Liver (tissue), 9 donors: ENCODE results near the gene RAB11FIP3. TPM values are rescaled to one million over a fixed set of nuclear protein-coding genes. Genes with fewer than 3 reads are reported as not detected.

Experiments
- DNase-seq: peaks from one replicate; pipeline ENCODE4 v3.0.0-alpha.2; 2017; ENCODE audit warnings: low spot score
- H3K27ac ChIP-seq, 2 donors: one replicate each; pipeline ENCODE4 v1.7.0; 2013; ENCODE audit warnings: inconsistent platforms in 2 of 2, low read length in 2 of 2, control low read depth in 1 of 2, low read depth in 1 of 2, mild to moderate bottlenecking in 1 of 2
- H3K27me3 ChIP-seq, 4 donors: one replicate each; pipeline versions ENCODE4 v1.6.1 to v1.7.0; 2013; ENCODE audit warnings: low read length in 3 of 4, inconsistent platforms in 1 of 4, mild to moderate bottlenecking in 1 of 4, moderate library complexity in 1 of 4; ENCODE audit not compliant: control insufficient read depth in 4 of 4, insufficient read depth in 4 of 4
- H3K36me3 ChIP-seq, 4 donors: one replicate each; pipeline versions ENCODE4 v1.6.1 to v1.7.0; 2013; ENCODE audit warnings: low read length in 3 of 4, mild to moderate bottlenecking in 3 of 4, low read depth in 1 of 4, moderate library complexity in 1 of 4; ENCODE audit not compliant: control insufficient read depth in 4 of 4, insufficient read depth in 3 of 4
- H3K4me1 ChIP-seq, 4 donors: one replicate each; pipeline versions ENCODE4 v1.6.1 to v1.7.0; 2013; ENCODE audit warnings: low read length in 3 of 4, mild to moderate bottlenecking in 3 of 4, moderate library complexity in 1 of 4; ENCODE audit not compliant: control insufficient read depth in 4 of 4, insufficient read depth in 4 of 4
- H3K4me3 ChIP-seq, 3 donors: one replicate each; pipeline versions ENCODE4 v1.6.1 to v1.7.0; 2013; ENCODE audit warnings: low read length in 3 of 3, control low read depth in 1 of 3, low read depth in 1 of 3, mild to moderate bottlenecking in 1 of 3
- H3K9ac ChIP-seq, 2 donors: one replicate each; pipeline ENCODE4 v1.7.0; 2013; ENCODE audit warnings: low read length in 2 of 2, mild to moderate bottlenecking in 2 of 2, moderate library complexity in 2 of 2, control low read depth in 1 of 2, low read depth in 1 of 2
- H3K9me3 ChIP-seq, 4 donors: one replicate each; pipeline versions ENCODE4 v1.6.1 to v1.7.0; 2013; ENCODE audit warnings: low read length in 3 of 4; ENCODE audit not compliant: control insufficient read depth in 4 of 4
- EGR1 ChIP-seq, 2 donors: IDR thresholded peaks; 2 replicates each; pipeline ENCODE4 v1.6.1; 2016 to 2018; ENCODE audit warnings: antibody characterized with exemption in 2 of 2, low read depth in 2 of 2
- FOXA1 ChIP-seq: IDR thresholded peaks from 2 replicates; pipeline ENCODE4 v1.6.1; 2016; ENCODE audit warnings: antibody characterized with exemption
- FOXA2 ChIP-seq: IDR thresholded peaks from 2 replicates; pipeline ENCODE4 v1.6.1; 2016; ENCODE audit warnings: antibody characterized with exemption
- GABPA ChIP-seq, 2 donors: IDR thresholded peaks in 1 of 2; conservative IDR thresholded peaks in 1 of 2; 2 replicates each; pipeline ENCODE4 v1.6.1; 2016; ENCODE audit warnings: antibody characterized with exemption in 2 of 2, mild to moderate bottlenecking in 1 of 2, moderate library complexity in 1 of 2
- HNF4A ChIP-seq, 2 donors: conservative IDR thresholded peaks; 2 replicates each; pipeline ENCODE4 v1.6.1; 2016; ENCODE audit warnings: antibody characterized with exemption in 2 of 2, mild to moderate bottlenecking in 2 of 2
- HNF4G ChIP-seq: IDR thresholded peaks from 2 replicates; pipeline ENCODE4 v1.6.1; 2016; ENCODE audit warnings: antibody characterized with exemption
- JUND ChIP-seq, 2 donors: IDR thresholded peaks; 2 replicates each; pipeline ENCODE4 v1.6.1; 2016; ENCODE audit warnings: antibody characterized with exemption in 2 of 2
- NR2F2 ChIP-seq: IDR thresholded peaks from 2 replicates; pipeline ENCODE4 v1.6.1; 2016; ENCODE audit warnings: antibody characterized with exemption
- RAD21 ChIP-seq, 2 donors: IDR thresholded peaks; 2 replicates each; pipeline ENCODE4 v1.6.1; 2016; ENCODE audit warnings: antibody characterized with exemption in 2 of 2, mild to moderate bottlenecking in 2 of 2
- RXRA ChIP-seq, 2 donors: IDR thresholded peaks; 2 replicates each; pipeline ENCODE4 v1.6.1; 2017 to 2018; ENCODE audit warnings: antibody characterized with exemption in 2 of 2, mild to moderate bottlenecking in 1 of 2
- SP1 ChIP-seq: IDR thresholded peaks from 2 replicates; pipeline ENCODE4 v1.6.1; 2018; ENCODE audit warnings: antibody characterized with exemption, mild to moderate bottlenecking
- TAF1 ChIP-seq: conservative IDR thresholded peaks from 2 replicates; pipeline ENCODE4 v1.6.1; 2016; ENCODE audit warnings: antibody characterized with exemption, mild to moderate bottlenecking
- YY1 ChIP-seq: IDR thresholded peaks from 2 replicates; pipeline ENCODE4 v1.6.1; 2016; ENCODE audit warnings: antibody characterized with exemption, mild to moderate bottlenecking
- WGBS: extraction: QIAGEN DNeasy Blood & Tissue Kit; methylation state at CpG from one replicate; pipeline ENCODE4 v1.1.7; 2013; 5-methylcytosine and 5-hydroxymethylcytosine counted together
- polyA plus RNA-seq, 2 donors: library from polyadenylated mRNA; stranded (reverse) in 1 of 2; unstranded in 1 of 2; fragments of 200-250 nt in 1 of 2; fragments of >200 nt in 1 of 2; fragmentation: Nextera tagmentation in 1 of 2; extraction: Ambion mirVana in 1 of 2; gene quantifications; one replicate each; pipeline versions ENCODE4 v1.2.1 to v1.2.3, GENCODE V29; 2013 to 2015
- total RNA-seq, 2 donors: library from RNA; depleted of rRNA; stranded (reverse); fragments of >200 nt; gene quantifications; one replicate each; pipeline ENCODE4 v1.2.3, GENCODE V29; 2014
- TF ChIP-seq, protein P1 (sequence below): IDR thresholded peaks from 2 replicates; pipeline ENCODE4 v1.6.1; 2016; ENCODE audit warnings: antibody characterized with exemption
- TF ChIP-seq, protein P2 (sequence below): IDR thresholded peaks from 2 replicates; pipeline ENCODE4 v1.6.1; 2016; ENCODE audit warnings: antibody characterized with exemption
- TF ChIP-seq, protein P3 (sequence below): IDR thresholded peaks from 2 replicates; pipeline ENCODE4 v1.6.1; 2016; ENCODE audit warnings: antibody characterized with exemption, mild to moderate bottlenecking
- TF ChIP-seq, protein P4 (sequence below): IDR thresholded peaks from 2 replicates; pipeline ENCODE4 v1.6.1; 2016; ENCODE audit warnings: antibody characterized with exemption
- TF ChIP-seq, protein P5 (sequence below): fragments of 150-350 bp; IDR thresholded peaks from 2 replicates; pipeline ENCODE4 v1.5.1; 2017; ENCODE audit warnings: improper control_type of control experiment, low read depth, low read length; ENCODE audit not compliant: missing input control
- donor health status: healthy.
- donor health status: healthy.
- donor health status: healthy.
- donor health status: healthy.
- donor health status: healthy.

RAB11FIP3 gene
- total and polyA plus RNA-seq, 4 donors, result 3.5 to 29.4 (median 15.7) TPM

DNA sequence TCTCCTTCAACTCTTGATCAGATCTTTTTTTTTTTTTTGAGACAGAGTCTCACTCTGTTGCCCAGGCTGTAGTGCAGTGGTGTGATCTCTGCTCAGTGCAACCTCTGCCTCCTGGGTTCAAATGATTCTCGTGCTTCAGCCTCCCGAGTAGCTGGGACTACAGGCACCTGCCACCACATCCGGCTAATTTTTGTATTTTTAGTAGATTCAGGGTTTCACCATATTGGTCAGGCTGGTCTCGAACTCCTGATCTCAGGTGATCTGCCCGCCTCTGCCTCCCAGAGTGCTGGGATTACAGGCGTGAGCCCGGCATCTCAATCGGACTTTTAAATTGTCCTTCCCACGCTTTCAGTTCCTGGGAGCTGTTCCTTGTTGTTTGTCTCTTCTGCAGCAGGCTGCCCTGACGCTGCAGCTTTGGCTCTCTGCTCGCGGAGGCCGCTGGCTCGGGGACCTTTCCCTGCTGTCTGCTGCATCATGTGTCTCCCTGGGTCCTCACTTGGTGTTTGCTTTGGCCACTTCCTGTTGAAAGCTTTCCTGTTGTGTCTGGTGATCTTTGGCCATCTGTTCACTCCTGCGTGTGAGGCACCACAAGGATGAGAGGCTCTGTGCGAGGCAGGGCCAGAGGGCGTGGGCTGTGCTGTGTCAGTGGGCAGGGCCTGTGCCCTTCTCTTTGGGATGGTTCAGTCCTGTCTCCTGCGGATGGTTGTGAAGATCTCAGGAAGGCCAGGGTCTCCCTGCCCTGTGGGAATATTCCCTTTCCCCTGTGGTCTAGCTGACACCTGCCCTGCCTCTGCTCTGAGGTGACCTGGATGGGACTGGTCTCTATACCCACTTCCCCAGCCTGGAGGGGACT lies 83.7 kb downstream of the RAB11FIP3 start:
- H3K9ac ChIP-seq, result no peak overlapping the region
- TF ChIP-seq RXRA (IDR thresholded peaks at IDR 0.05), result peak; percentile 22 to 63
- TF ChIP-seq NR2F2, result no peak
- TF ChIP-seq, protein P1, sequence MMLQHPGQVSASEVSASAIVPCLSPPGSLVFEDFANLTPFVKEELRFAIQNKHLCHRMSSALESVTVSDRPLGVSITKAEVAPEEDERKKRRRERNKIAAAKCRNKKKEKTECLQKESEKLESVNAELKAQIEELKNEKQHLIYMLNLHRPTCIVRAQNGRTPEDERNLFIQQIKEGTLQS, result no peak
- TF ChIP-seq, protein P2, sequence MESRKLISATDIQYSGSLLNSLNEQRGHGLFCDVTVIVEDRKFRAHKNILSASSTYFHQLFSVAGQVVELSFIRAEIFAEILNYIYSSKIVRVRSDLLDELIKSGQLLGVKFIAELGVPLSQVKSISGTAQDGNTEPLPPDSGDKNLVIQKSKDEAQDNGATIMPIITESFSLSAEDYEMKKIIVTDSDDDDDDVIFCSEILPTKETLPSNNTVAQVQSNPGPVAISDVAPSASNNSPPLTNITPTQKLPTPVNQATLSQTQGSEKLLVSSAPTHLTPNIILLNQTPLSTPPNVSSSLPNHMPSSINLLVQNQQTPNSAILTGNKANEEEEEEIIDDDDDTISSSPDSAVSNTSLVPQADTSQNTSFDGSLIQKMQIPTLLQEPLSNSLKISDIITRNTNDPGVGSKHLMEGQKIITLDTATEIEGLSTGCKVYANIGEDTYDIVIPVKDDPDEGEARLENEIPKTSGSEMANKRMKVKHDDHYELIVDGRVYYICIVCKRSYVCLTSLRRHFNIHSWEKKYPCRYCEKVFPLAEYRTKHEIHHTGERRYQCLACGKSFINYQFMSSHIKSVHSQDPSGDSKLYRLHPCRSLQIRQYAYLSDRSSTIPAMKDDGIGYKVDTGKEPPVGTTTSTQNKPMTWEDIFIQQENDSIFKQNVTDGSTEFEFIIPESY, result no peak
- peak; percentile 47 for TF ChIP-seq SP1
- TF ChIP-seq, protein P3, sequence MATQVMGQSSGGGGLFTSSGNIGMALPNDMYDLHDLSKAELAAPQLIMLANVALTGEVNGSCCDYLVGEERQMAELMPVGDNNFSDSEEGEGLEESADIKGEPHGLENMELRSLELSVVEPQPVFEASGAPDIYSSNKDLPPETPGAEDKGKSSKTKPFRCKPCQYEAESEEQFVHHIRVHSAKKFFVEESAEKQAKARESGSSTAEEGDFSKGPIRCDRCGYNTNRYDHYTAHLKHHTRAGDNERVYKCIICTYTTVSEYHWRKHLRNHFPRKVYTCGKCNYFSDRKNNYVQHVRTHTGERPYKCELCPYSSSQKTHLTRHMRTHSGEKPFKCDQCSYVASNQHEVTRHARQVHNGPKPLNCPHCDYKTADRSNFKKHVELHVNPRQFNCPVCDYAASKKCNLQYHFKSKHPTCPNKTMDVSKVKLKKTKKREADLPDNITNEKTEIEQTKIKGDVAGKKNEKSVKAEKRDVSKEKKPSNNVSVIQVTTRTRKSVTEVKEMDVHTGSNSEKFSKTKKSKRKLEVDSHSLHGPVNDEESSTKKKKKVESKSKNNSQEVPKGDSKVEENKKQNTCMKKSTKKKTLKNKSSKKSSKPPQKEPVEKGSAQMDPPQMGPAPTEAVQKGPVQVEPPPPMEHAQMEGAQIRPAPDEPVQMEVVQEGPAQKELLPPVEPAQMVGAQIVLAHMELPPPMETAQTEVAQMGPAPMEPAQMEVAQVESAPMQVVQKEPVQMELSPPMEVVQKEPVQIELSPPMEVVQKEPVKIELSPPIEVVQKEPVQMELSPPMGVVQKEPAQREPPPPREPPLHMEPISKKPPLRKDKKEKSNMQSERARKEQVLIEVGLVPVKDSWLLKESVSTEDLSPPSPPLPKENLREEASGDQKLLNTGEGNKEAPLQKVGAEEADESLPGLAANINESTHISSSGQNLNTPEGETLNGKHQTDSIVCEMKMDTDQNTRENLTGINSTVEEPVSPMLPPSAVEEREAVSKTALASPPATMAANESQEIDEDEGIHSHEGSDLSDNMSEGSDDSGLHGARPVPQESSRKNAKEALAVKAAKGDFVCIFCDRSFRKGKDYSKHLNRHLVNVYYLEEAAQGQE, result no peak
- TF ChIP-seq GABPA (IDR thresholded peaks at IDR 0.05 in 1 of 2, conservative IDR thresholded peaks at IDR 0.05 in 1 of 2), result peak in 1 of 2 donors; percentile 80
- TF ChIP-seq FOXA1, result peak; percentile 10
- no peak for TF ChIP-seq JUND (IDR thresholded peaks at IDR 0.05)
- peak in 1 of 2 donors; percentile 33 for TF ChIP-seq RAD21 (IDR thresholded peaks at IDR 0.05)
- peak; percentile 41 for TF ChIP-seq FOXA2
- TF ChIP-seq YY1, result no peak
- TF ChIP-seq, protein P4, sequence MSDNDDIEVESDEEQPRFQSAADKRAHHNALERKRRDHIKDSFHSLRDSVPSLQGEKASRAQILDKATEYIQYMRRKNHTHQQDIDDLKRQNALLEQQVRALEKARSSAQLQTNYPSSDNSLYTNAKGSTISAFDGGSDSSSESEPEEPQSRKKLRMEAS, result no peak
- no peak for TF ChIP-seq EGR1 (IDR thresholded peaks at IDR 0.05; ENCODE audit: low read depth in 2 of 2)
- TF ChIP-seq HNF4G, result no peak
- TF ChIP-seq, protein P5, sequence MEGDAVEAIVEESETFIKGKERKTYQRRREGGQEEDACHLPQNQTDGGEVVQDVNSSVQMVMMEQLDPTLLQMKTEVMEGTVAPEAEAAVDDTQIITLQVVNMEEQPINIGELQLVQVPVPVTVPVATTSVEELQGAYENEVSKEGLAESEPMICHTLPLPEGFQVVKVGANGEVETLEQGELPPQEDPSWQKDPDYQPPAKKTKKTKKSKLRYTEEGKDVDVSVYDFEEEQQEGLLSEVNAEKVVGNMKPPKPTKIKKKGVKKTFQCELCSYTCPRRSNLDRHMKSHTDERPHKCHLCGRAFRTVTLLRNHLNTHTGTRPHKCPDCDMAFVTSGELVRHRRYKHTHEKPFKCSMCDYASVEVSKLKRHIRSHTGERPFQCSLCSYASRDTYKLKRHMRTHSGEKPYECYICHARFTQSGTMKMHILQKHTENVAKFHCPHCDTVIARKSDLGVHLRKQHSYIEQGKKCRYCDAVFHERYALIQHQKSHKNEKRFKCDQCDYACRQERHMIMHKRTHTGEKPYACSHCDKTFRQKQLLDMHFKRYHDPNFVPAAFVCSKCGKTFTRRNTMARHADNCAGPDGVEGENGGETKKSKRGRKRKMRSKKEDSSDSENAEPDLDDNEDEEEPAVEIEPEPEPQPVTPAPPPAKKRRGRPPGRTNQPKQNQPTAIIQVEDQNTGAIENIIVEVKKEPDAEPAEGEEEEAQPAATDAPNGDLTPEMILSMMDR, result no peak
- peak in 1 of 2 donors; percentile 73 for TF ChIP-seq HNF4A (conservative IDR thresholded peaks at IDR 0.05)
- TF ChIP-seq TAF1, result no peak
- WGBS, result 52% methylated on average over 18 of the region's 18 CpGs
- H3K4me3 ChIP-seq, result no peak overlapping the region
- no peaks in the 10 kb centered on the region for H3K27me3 ChIP-seq
- no peaks in the 10 kb centered on the region for H3K9me3 ChIP-seq
- H3K36me3 ChIP-seq, result peaks cover 4 to 30% (median 6%) of the 10 kb centered on the region in 4 donors
- DNase-seq, result no peak
- peak overlapping the region in 1 of 2 donors; percentile 12 for H3K27ac ChIP-seq
- peaks cover 3 to 20% (median 11%) of the 10 kb centered on the region in 4 donors for H3K4me1 ChIP-seq
